ENCODE measurements around the gene POLR1A.

The POLR1A gene

GRCh38 chr2:86055314-86055713, 50.4 kb downstream of the POLR1A start:
- H3K4me3 ChIP-seq (ENCODE audit: low read depth, low read length) = no peak overlapping the region
- no peak for TF ChIP-seq CTCF (IDR thresholded peaks at IDR 0.05; ENCODE audit: low read depth, low read length, missing control alignments)
- no peak for DNase-seq (ENCODE audit: low read depth)
- in situ Hi-C loops (cut with HindIII; ENCODE audit: low sequenced_read_pairs) = no loop called here

- no peak overlapping the region for H3K4me3 ChIP-seq (ENCODE audit: low read depth, low read length)
- no peak for DNase-seq (ENCODE audit: low read depth)
Measured at GRCh38 chr2:86054535-86055082, 51.1 kb downstream of the POLR1A start.

GRCh38 chr2:86053166-86053565, 52.5 kb downstream of the POLR1A start:
- no peak for TF ChIP-seq CTCF (IDR thresholded peaks at IDR 0.05; ENCODE audit: low read depth, low read length, missing control alignments)
- in situ Hi-C loops (cut with HindIII; ENCODE audit: low sequenced_read_pairs) = no loop called here

More at GRCh38 chr2:86054535-86055082, 51.1 kb downstream of the POLR1A start:
- no peak for TF ChIP-seq CTCF (IDR thresholded peaks at IDR 0.05; ENCODE audit: low read depth, low read length, missing control alignments)
- in situ Hi-C loops (cut with HindIII; ENCODE audit: low sequenced_read_pairs) = no loop called here

GRCh38 chr2:86052676-86053075, 53.0 kb downstream of the POLR1A start:
- H3K4me3 ChIP-seq (ENCODE audit: low read depth, low read length) = no peak overlapping the region
- DNase-seq (ENCODE audit: low read depth) = no peak
- no peak for TF ChIP-seq CTCF (IDR thresholded peaks at IDR 0.05; ENCODE audit: low read depth, low read length, missing control alignments)
- in situ Hi-C loops (cut with HindIII; ENCODE audit: low sequenced_read_pairs) = no loop called here

More at GRCh38 chr2:86053166-86053565, 52.5 kb downstream of the POLR1A start:
- no peak overlapping the region for H3K4me3 ChIP-seq (ENCODE audit: low read depth, low read length)
- DNase-seq (ENCODE audit: low read depth) = no peak

- in situ Hi-C loops (cut with HindIII; ENCODE audit: low sequenced_read_pairs) = no loop called here
- TF ChIP-seq CTCF (IDR thresholded peaks at IDR 0.05; ENCODE audit: low read depth, low read length, missing control alignments) = no peak
- H3K4me3 ChIP-seq (ENCODE audit: low read depth, low read length) = no peak overlapping the region
- DNase-seq (ENCODE audit: low read depth) = no peak
Measured at GRCh38 chr2:86052265-86052664, 53.4 kb downstream of the POLR1A start.

- H3K4me3 ChIP-seq (ENCODE audit: low read depth, low read length) = no peak overlapping the region
- no peak for TF ChIP-seq CTCF (IDR thresholded peaks at IDR 0.05; ENCODE audit: low read depth, low read length, missing control alignments)
- in situ Hi-C loops (cut with HindIII; ENCODE audit: low sequenced_read_pairs) = no loop called here
- no peak for DNase-seq (ENCODE audit: low read depth)
Measured at GRCh38 chr2:86050301-86050700, 55.4 kb downstream of the POLR1A start.
